ENCODE results near the gene TRPM3. TPM values are rescaled to one million over a fixed set of nuclear protein-coding genes. Genes with fewer than 3 reads are reported as not detected.

TRPM3 gene
- total RNA-seq, 1 experiment from 2014 or later, result 0.07 TPM

- DNase-seq (ENCODE audit: low read depth), result no peak
These were observed 23.8 kb downstream of the TRPM3 start for GRCh38 chr9:71097671-71098070.

DNA sequence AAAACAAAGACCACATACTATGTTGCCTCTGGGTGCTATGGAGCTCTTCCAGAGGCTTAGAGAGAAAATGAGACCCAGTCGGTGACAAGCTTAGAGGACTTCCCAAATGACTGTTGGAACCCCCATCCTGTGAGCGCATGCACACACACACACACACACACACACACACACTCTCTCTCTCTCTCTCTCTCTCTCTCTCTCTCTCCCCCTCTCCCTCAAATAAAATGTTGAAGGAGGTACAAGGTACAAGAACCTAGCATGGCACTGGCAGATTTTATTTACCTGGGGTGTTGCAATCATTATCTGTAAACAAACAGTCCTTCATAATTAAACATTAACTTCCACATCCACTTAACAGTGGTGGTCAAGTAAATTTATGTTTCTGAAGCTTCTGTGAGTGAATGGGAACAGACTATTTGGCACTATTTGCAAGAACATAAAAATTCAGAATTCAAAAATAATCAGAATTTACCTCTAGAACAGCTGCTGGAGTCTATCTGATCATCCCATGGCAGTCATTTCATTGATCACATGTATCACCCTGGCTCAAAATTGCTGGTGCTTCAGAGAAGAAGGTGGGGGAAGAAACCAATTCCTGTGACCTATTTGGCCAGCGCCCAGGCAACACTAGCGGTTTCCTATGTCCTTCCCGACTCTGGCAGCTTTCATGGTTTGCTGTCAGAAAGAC, 24.9 kb downstream of the TRPM3 start:
- no peak for DNase-seq (ENCODE audit: low read depth)

- DNase-seq (ENCODE audit: low read depth), result no peak
These were observed 26.6 kb downstream of the TRPM3 start for GRCh38 chr9:71094708-71095251.

DNA sequence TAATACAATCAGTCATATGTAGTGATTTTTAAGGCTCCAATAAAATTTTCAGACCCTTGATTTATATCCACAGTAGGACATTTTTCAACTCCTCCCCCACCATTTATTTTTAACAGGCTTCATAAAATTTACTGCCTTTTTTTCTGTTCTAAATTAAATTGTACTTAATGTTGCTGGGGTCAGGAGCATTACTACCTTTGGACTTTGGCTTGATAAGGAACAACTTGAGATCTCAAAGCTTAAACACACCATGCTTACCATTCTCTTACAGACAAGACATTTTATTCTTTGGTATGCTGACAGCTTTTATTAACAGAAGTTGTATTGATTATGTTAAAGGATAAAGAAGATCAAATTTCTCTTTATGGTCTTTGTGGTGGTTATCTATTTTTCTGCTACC, 30.5 kb downstream of the TRPM3 start:
- DNase-seq (ENCODE audit: low read depth), result no peak

GRCh38 chr9:71079451-71079850, 42.0 kb downstream of the TRPM3 start:
- DNase-seq (ENCODE audit: low read depth), result peak; percentile 6

- no peak for DNase-seq (ENCODE audit: low read depth)
These were observed 45.3 kb downstream of the TRPM3 start for GRCh38 chr9:71076096-71076495.

DNA sequence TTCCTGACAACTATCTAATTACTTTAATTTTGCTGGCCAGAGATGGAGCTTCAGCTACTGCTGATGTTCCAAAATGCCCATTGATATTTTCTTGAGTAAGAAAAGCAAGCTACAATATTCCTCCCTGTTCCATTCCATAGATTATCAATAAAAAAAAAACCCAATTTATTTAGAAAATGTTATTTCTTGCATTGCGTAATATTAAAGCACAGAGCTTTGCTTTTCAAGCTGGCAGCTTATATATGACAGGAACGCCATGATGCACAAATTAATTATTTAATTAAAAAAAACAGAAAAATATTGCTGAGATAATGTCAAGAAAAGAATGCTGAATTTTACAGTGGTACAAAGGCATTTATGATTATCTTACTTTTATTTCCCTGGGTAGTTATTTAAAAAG, 47.9 kb downstream of the TRPM3 start:
- DNase-seq (ENCODE audit: low read depth), result no peak

DNA sequence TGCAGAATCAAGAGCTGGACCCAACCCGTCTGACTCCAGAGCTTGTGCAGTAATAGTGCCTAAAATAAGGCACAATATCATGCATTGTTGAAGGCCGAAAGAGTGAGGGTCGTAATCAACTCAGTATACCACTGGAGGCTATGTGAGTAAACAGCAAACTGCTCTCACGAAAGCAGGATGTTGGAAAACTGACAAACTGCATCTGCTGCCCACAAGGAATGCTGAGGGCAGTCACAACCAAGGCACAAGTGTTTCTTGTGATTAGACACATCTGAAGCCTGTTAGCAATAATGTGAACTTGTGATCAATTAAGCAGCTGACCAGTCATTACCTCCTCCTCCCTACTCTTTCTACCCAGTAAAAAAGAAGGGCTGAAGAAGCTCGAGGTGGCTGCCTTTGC, 48.8 kb downstream of the TRPM3 start:
- DNase-seq (ENCODE audit: low read depth), result no peak

GRCh38 chr9:71071633-71072032, 49.8 kb downstream of the TRPM3 start:
- no peak for DNase-seq (ENCODE audit: low read depth)

DNA sequence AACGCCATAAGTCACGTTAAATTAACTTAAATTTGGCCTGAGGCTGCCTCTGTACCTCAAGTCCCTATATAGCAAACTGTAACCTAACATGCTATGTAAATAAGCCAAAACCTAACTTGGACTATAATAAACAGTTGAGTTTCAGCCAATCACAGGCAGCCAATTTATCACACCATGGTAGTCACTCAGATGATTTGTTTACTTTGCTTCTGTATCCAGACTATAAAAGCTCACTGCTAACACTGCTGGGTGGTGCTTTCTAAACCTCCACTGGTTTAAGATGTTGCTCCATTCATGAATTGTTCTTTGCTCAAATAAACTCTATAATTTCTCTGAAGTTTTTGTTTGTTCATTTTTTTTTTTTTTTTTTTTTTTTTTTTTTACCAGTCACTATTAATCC, 62.8 kb downstream of the TRPM3 start:
- no peak for DNase-seq (ENCODE audit: low read depth)

GRCh38 chr9:71052287-71052686, 69.1 kb downstream of the TRPM3 start:
- no peak for DNase-seq (ENCODE audit: low read depth)

- no peak for DNase-seq (ENCODE audit: low read depth)
These were observed 73.1 kb downstream of the TRPM3 start for GRCh38 chr9:71048280-71048679.

DNA sequence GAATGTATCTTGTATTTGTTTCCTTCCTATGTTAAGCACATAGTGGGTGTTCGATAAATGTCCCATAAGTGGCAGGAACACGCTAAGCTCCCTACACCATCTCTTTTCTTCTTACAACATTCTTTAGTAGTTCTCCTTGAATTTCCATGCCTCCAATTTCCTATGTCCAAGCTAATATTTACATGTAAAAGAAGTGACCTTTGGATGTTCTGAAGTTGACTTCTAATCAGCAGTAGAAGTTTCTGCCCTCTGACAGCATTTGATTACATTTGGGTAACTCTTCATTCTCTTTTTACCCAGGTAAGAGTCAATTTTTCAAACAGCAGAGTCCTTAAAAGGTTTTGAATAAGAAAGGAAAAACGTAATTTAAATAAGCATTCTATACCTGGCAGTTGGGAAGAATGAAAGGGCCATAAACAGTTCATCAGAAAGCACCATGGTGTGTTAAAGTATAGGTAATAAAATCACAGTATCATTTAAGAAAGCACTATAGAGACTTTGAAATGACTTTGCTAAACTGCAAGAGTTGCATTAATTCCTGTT, 78.9 kb downstream of the TRPM3 start:
- no peak for DNase-seq (ENCODE audit: low read depth)

DNA sequence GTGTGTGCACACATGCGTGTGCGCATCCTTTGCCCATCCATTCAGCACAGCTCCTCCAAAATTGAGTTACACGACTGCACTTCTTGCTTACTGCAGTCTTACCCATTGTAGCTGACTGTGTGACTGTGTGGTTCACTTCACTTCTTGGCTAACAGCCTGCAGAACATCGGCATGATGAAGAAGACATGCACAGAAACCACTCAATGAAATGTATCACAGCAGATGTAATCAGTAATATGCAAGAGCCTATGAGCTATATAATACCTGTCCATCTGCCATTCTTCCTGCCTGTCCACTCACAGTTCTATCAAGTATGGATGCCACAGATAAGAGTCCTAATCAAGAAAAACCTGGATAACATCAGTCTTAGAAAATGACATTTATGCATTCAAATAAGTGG, 83.9 kb downstream of the TRPM3 start:
- DNase-seq (ENCODE audit: low read depth), result no peak

GRCh38 chr9:71036501-71036900, 84.9 kb downstream of the TRPM3 start:
- DNase-seq (ENCODE audit: low read depth), result peak; percentile 20

GRCh38 chr9:71032779-71033178, 88.6 kb downstream of the TRPM3 start:
- no peak for DNase-seq (ENCODE audit: low read depth)

GRCh38 chr9:71025728-71026127, 95.7 kb downstream of the TRPM3 start:
- DNase-seq (ENCODE audit: low read depth), result no peak

DNA sequence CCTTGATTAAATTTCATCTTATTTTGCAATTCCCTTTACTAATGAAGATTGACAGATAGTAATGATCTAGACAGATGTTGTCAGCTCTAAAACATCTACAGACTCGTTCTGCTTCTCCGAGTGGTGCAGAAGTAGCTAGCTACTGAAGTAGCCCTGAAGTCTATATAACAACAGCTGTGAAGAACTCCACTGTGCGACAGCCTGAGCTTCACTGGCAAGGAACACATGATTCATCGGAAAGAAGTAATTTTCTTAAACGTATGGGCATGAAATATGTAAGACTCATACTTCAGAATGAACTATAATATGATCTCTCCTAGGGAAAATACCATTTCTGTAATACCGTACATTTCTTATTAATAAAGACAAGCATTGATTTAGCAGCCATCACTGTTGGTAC, 96.2 kb downstream of the TRPM3 start:
- no peak for DNase-seq (ENCODE audit: low read depth)

- DNase-seq (ENCODE audit: low read depth), result no peak
These were observed 111.2 kb downstream of the TRPM3 start for GRCh38 chr9:71010258-71010657.

DNA sequence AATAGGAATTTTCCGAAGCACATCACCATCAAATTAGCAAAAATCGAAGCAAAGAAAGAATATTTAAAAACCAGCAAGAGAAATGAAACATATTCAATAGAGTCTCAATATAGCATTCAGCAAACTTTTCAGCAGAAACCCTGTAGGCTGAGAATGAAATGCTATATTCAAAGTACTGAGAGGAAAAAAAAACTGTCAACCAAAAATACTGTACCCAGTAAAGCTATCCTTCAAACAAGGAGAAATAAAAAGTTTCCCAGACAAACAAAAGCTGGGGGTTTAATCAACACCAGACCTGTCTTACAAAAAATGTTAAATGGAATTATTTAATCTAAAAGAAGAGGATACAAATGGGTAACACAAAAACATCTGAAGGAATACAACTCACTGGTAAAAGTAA, 116.0 kb downstream of the TRPM3 start:
- no peak for DNase-seq (ENCODE audit: low read depth)

- peak; percentile 60 for DNase-seq (ENCODE audit: low read depth)
These were observed 117.2 kb downstream of the TRPM3 start for GRCh38 chr9:71004196-71004595.

DNA sequence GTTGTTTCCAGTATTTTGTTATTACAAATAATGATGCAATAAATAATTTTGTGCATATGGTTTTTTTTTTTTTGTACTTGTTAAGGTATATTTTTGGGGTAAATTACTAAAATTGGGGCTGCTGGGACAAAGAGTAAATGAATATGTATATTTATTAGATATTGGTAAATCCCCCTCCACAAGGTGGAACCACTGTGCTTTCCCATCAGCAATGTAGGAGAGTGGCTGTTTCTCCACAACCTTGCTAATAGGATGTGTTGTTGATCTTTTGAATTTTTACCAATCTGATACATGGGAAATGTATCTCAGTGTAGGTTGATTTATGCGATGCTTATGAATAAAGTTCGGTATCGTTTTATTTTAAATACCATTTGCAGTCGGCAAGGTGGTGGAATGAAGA, 118.1 kb downstream of the TRPM3 start:
- DNase-seq (ENCODE audit: low read depth), result no peak

DNA sequence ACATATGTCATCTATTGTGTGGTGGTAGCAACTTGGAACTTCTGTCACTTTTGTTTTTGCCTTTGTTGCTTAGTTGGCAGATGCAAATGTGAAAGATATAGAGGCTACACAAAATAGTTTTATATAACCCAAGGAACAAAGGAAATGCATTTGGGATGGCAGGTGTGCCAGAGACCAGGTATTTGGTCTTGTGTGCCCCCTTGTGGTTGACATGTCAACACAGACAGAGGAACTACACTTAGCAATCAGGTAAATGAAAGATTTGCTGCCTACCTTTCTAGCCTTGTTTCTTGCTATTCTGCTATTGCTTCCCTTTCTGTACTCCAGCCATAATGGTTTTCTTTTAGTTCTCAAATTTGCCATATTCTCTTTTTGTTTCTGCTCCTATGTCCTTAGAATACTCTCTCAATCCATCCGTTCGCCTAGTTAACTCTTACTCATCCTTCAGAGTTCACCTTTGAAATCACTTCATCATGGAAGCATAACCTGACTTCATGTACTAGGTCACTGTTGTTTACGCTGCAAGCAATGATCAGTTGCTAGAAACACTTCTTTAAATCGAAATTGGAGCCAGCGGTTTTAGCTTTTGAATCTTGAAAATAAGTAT, 119.5 kb downstream of the TRPM3 start:
- DNase-seq (ENCODE audit: low read depth), result peak; percentile 53
